Brain pericyte (primary cell): ENCODE results near the gene NXN.
"Not testable (repeated sequence)": the region's sequence is repeated elsewhere in the genome, so short reads cannot be mapped to it uniquely, and the experiment has no call there.

Source experiments
- DNase-seq: peaks from one replicate; pipeline ENCODE4 v3.0.0-alpha.2; 2012; ENCODE audit warnings: low read depth, low spot score

NXN gene

GRCh38 chr17:953767-954166, 25.8 kb downstream of the NXN start:
- no peak for DNase-seq

- DNase-seq = not testable (repeated sequence)
These were observed 27.0 kb downstream of the NXN start for GRCh38 chr17:952592-952991.

DNA sequence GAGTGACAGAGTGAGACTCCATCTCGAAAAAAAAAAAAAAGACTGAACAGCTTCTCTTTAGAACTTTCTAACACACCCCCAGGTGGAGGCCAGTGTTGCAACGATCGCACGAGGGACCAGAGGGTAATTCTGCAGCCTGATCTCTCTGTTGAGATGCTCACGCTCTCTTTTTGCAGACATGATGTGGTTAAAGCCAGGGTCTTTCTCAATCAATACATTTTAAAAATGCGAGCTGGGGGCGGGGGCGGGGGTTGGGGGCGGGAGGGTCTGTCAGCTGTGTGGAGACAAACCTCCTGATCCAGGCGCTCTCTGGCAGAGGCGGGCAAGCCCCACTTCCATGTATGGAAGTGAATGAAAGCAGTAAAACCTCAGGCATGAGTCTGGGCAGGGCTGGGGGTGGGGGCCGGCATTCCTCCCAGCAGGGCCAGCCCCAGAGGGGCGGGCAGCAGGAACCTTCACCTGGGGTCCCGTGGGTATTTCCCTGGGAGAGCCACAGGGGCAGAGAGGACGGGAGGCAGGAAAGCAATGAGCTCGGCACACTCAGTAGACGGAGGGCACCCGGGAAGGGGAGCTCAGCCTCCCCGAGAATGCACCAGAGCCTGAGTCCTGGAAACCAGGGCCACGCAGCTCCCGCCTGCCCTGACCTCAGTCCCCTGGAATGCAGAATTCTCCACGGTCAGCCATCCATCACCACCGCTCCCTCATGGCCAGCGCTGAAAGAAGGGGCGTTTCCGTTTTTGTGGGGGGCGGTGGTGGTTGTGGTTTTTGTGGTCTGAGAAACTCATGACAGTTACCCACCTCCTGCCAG, 28.0 kb downstream of the NXN start:
- DNase-seq = no peak

GRCh38 chr17:949623-950303, 29.8 kb downstream of the NXN start:
- no peak for DNase-seq

- no peak for DNase-seq
These were observed 31.2 kb downstream of the NXN start for GRCh38 chr17:948284-948852.

GRCh38 chr17:946510-947236, 32.9 kb downstream of the NXN start:
- no peak for DNase-seq

GRCh38 chr17:945672-946071, 33.9 kb downstream of the NXN start:
- DNase-seq = no peak

GRCh38 chr17:944266-944826, 35.2 kb downstream of the NXN start:
- DNase-seq = no peak

GRCh38 chr17:935485-935884, 44.1 kb downstream of the NXN start:
- DNase-seq = no peak

GRCh38 chr17:933312-934073, 46.1 kb downstream of the NXN start:
- no peak for DNase-seq

GRCh38 chr17:930258-930657, 49.3 kb downstream of the NXN start:
- no peak for DNase-seq

DNA sequence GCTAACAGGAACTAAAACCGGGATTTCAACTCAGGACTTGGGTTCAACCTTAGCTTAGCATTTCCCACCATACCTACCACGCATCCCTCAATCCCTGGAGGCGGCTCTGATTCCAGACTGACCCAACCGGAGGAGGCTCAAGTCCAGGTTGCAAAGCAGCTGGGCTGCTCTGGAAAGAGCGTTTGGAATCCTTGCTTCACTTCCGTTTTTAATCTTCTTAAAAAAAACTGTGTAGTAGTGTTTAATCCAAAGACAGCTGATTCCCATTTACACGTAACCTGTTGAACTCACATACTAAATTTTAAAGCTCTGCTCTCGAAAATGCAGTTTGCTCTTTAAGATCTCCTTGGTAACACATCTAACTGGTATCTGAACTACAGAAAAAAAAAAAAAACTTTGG, 50.0 kb downstream of the NXN start:
- no peak for DNase-seq

DNA sequence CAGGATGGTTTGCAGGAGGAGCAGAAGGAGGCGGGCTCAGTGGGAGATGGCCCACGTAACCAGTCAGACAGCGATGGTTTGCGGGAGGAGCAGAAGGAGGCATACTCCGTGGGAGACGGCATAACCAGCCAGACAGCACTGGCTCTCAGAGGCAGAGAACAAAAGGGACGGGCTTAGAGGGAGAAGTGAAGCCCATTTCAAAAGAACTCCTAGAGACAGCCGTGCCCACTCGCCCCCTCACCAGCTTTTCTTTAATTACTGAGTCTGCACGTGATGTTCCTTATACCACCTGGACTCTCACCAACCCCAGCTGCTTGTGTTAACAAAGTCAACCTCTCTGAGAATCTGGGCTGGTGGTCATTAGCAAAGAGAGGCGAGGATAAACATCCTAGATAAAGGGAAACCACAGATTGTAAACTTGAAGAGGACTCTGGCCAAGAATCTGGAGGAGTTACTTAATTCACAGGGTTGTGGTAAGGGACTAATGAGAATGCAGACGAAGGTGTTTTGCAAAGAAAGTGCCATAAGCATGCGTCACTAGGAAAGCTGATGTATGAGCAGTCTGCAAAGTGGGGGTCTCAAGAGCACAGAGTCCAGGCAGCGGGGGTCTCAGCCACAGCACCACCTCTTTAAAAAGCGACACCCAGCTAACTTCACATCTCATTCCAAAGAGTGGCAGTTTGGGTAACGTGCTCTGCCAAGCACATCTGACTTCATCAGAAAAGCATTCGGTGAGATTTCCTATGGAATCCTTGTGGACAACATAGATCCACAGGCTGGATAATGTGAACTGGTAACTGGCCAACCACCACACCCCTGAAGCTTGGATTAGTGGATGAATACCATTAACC, 51.7 kb downstream of the NXN start:
- no peak for DNase-seq

DNA sequence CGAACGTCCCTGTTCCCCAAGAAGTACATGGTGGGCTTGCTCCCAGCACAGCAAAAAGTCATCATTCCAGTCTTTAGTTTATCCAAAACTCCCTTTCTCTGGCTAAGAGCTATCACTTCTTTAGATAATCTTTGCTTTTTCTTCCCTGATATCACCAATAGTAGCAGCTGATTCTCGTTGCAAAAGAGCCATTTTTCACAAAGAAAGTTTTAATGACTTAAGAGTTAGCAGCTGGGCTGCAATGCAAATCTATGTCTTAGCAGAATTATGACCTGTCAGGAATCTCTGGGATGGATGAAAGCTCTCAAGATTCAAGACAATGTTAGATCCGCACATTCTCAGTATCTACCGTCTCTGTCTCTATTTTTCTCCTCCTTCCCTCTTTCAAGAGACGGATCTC, 53.8 kb downstream of the NXN start:
- no peak for DNase-seq

DNA sequence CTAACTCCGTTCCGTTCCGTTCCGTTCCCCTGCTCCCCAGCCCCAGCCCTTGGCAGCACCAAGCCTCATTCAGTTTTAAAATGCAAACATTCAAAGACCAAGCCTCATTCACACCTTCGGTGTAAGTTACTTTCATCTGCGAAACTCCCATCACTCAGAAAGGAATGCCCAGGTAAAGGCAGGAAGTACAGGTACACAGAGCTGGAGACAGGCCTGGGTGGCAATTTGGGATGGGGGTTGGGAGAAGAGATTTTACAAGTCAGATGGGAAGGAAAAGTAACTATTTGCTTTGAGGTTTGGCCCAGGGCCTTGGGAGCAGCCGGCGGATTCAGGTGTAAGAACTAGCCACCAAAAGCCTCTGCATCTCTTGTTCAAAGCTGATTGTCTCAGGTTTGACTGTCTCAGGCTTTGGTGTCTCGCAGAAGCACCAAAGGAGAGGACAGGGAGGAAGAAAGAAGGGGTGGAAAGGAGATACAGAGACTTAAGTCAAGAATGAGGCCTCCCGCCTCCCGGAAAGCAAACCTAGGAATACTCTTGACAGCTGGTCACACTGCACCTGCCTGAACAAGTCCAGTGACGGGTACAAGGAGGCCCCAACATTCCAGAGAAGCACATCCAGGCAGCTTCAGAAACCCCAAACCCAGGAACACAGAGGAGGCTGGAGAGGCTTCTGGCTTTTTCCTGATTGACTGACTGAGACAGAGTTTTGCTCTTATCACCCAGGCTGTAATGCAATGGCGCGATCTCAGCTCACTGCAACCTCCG, 54.7 kb downstream of the NXN start:
- DNase-seq = no peak

DNA sequence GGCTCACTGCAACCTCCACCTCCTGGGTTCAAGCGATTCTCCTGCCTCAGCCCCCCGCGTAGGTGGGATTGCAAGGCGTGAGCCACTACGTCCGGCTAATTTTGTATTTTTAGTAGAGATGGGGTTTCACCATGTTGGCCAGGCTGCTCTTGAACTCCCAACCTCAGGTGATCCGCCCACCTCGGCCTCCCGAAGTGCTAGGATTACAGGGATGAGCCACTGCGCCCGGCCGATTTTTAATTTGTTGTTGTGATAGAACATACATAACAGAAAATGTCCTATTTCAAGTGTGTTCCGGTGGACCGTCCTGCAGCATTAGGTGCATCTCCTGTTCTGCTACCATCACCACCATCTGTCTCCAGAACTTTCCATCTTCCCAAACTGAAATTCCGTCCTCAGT, 55.3 kb downstream of the NXN start:
- not testable (repeated sequence) for DNase-seq

DNA sequence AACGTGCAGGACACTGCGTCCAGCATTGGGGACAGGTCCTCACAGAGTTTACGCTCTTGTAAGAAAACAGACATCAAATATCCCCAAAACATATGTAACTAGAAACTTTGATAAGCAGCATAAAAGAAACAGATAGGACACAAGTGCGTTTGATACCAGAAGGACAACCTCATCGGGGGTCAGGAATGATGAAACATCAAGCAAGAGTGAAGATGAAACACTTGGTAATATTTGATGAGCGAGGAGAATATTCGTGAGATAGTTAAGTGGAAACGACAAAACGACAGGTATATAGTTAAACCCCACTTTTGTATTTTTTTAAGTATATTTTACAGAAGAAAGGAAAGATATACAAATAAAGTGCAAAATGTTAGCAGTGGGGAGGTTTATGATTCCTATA, 55.9 kb downstream of the NXN start:
- DNase-seq = no peak

GRCh38 chr17:921161-921560, 58.4 kb downstream of the NXN start:
- no peak for DNase-seq

DNA sequence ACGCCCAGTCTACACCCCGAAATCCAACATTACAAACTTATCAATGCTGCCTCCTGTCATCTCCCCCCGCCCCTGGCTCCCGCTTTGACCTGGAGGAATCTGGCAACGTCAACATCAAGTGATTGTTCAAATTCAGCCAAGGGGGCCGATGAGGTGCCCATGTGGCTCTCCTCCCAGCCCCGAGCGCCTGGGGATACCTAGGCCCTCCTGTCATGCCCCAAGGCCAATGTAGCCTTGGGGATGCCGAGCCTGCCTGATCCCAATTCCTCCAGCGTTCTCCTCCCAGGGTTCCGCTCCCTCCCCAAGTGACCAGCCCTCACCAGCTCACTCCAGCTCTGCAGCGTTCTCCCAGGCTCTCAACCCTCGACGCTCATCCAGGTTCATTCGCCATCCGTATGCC, 59.4 kb downstream of the NXN start:
- no peak for DNase-seq
